Stimulated activated CD4-positive, alpha-beta T cell treated with anti-CD3 and anti-CD28 coated beads, Interleukin-15, amount 100 ng/mL, for 24 hours (primary cell): ENCODE results near the gene NCKAP5.

Source experiments
- DNase-seq: peaks from one replicate; pipeline ENCODE4 v3.0.0-alpha.2; 2020

The NCKAP5 gene

GRCh38 chr2:133317178-133317577, 251.1 kb downstream of the NCKAP5 start:
- no peak for DNase-seq

GRCh38 chr2:133316557-133316956, 251.7 kb downstream of the NCKAP5 start:
- DNase-seq = no peak

- DNase-seq = no peak
These were observed 253.0 kb downstream of the NCKAP5 start for GRCh38 chr2:133315280-133315679.

- DNase-seq = no peak
These were observed 253.5 kb downstream of the NCKAP5 start for GRCh38 chr2:133314795-133315194.

- DNase-seq = no peak
These were observed 256.1 kb downstream of the NCKAP5 start for GRCh38 chr2:133312038-133312729.

GRCh38 chr2:133306236-133306635, 262.0 kb downstream of the NCKAP5 start:
- no peak for DNase-seq

GRCh38 chr2:133304344-133304743, 263.9 kb downstream of the NCKAP5 start:
- DNase-seq = no peak

- DNase-seq = no peak
These were observed 265.1 kb downstream of the NCKAP5 start for GRCh38 chr2:133303150-133303549.

GRCh38 chr2:133296401-133296800, 271.9 kb downstream of the NCKAP5 start:
- no peak for DNase-seq

- no peak for DNase-seq
These were observed 274.5 kb downstream of the NCKAP5 start for GRCh38 chr2:133293544-133294353.

GRCh38 chr2:133292259-133292658, 276.0 kb downstream of the NCKAP5 start:
- no peak for DNase-seq

- DNase-seq = no peak
These were observed 280.6 kb downstream of the NCKAP5 start for GRCh38 chr2:133287709-133288108.

- no peak for DNase-seq
These were observed 281.8 kb downstream of the NCKAP5 start for GRCh38 chr2:133286326-133286922.

GRCh38 chr2:133273031-133273430, 295.2 kb downstream of the NCKAP5 start:
- DNase-seq = no peak

- DNase-seq = no peak
These were observed 297.2 kb downstream of the NCKAP5 start for GRCh38 chr2:133271105-133271504.

- no peak for DNase-seq
These were observed 297.7 kb downstream of the NCKAP5 start for GRCh38 chr2:133270550-133270949.

- DNase-seq = no peak
These were observed 301.2 kb downstream of the NCKAP5 start for GRCh38 chr2:133266926-133267590.

GRCh38 chr2:133266041-133266925, 302.0 kb downstream of the NCKAP5 start:
- DNase-seq = no peak

GRCh38 chr2:133265432-133265949, 302.8 kb downstream of the NCKAP5 start:
- DNase-seq = no peak

GRCh38 chr2:133264989-133265401, 303.3 kb downstream of the NCKAP5 start:
- no peak for DNase-seq

GRCh38 chr2:133262893-133263292, 305.4 kb downstream of the NCKAP5 start:
- no peak for DNase-seq

- no peak for DNase-seq
These were observed 312.9 kb downstream of the NCKAP5 start for GRCh38 chr2:133255360-133255759.
